CD4-positive, CD25-positive, alpha-beta regulatory T cell (primary cell): Measurements from ENCODE around the gene NGF. TPM values are rescaled to one million over a fixed set of nuclear protein-coding genes. Genes with fewer than 3 reads are reported as not detected.
A peak's percentile ranks its signal among the peaks of the same experiment; 100 is the strongest.

Source experiments
- ATAC-seq, 2 donors: fragments of 150-1000 bp; cut with Tn5 transposase; one replicate each; pipeline ENCODE4 v1.10.0; 2021; ENCODE audit warnings: low read depth in 2 of 2, moderate number of reproducible peaks in 2 of 2, moderate library complexity in 1 of 2
- DNase-seq, 3 donors: peaks; one replicate each; pipeline versions ENCODE4 v3.0.0 to v3.0.0-alpha.2; 2012 to 2022; ENCODE audit warnings: mixed read lengths in 1 of 3
- H3K27ac ChIP-seq: one replicate; pipeline ENCODE4 v1.7.0; 2013; ENCODE audit warnings: mild to moderate bottlenecking, low read length; ENCODE audit not compliant: insufficient read depth, poor library complexity, severe bottlenecking
- H3K27me3 ChIP-seq: one replicate; pipeline ENCODE4 v1.7.0; 2013; ENCODE audit warnings: low read length; ENCODE audit not compliant: control insufficient read depth, insufficient read depth
- H3K36me3 ChIP-seq: one replicate; pipeline ENCODE4 v1.7.0; 2013; ENCODE audit warnings: mild to moderate bottlenecking, low read length, moderate library complexity; ENCODE audit not compliant: control insufficient read depth, insufficient read depth
- H3K4me1 ChIP-seq: 2 replicates; pipeline ENCODE4 v1.7.0; 2013; ENCODE audit warnings: mild to moderate bottlenecking, low read length; ENCODE audit not compliant: insufficient read depth, control insufficient read depth, poor library complexity, severe bottlenecking
- H3K4me3 ChIP-seq: one replicate; pipeline ENCODE4 v1.7.0; 2013; ENCODE audit warnings: low read depth, mild to moderate bottlenecking, low read length, moderate library complexity
- H3K9me3 ChIP-seq, 2 experiments: 1 replicate in 1 of 2; 2 replicates in 1 of 2; pipeline ENCODE4 v1.7.0; 2013; ENCODE audit warnings: low read length in 2 of 2, mild to moderate bottlenecking in 1 of 2, moderate library complexity in 1 of 2; ENCODE audit not compliant: control insufficient read depth in 2 of 2
- H3K27ac Mint-ChIP-seq, 3 donors: one replicate each; pipeline ENCODE4 v1.8.0; 2020 to 2022; ENCODE audit warnings: mild to moderate bottlenecking in 3 of 3, mixed read lengths in 3 of 3, moderate library complexity in 2 of 3
- H3K27me3 Mint-ChIP-seq: one replicate; pipeline ENCODE4 v1.8.0; 2022; ENCODE audit warnings: mild to moderate bottlenecking, mixed read lengths
- H3K36me3 Mint-ChIP-seq: one replicate; pipeline ENCODE4 v1.8.0; 2020; ENCODE audit warnings: mixed read lengths
- H3K4me1 Mint-ChIP-seq, 4 donors: one replicate each; pipeline ENCODE4 v1.8.0; 2020 to 2022; ENCODE audit warnings: mixed read lengths in 4 of 4, mild to moderate bottlenecking in 1 of 4
- H3K4me3 Mint-ChIP-seq, 4 donors: one replicate each; pipeline ENCODE4 v1.8.0; 2020 to 2022; ENCODE audit warnings: mild to moderate bottlenecking in 4 of 4, mixed read lengths in 4 of 4, moderate library complexity in 3 of 4
- H3K9me3 Mint-ChIP-seq, 7 donors: one replicate each; pipeline ENCODE4 v1.8.0; 2020 to 2022; ENCODE audit warnings: mixed read lengths in 7 of 7, mild to moderate bottlenecking in 3 of 7, moderate library complexity in 2 of 7
- polyA plus RNA-seq, 4 donors: library from polyadenylated mRNA; unstranded; fragments of 300-500 nt; fragmentation: Illumina TruSeq; gene quantifications; one replicate each; pipeline ENCODE4 v1.2.3, GENCODE V29; 2021
- total RNA-seq: library from RNA; stranded (reverse); gene quantifications from one replicate; pipeline ENCODE4 v1.2.3, GENCODE V29; 2022

The NGF gene
- total and polyA plus RNA-seq, 5 donors from 2014 or later, result not detected

DNA sequence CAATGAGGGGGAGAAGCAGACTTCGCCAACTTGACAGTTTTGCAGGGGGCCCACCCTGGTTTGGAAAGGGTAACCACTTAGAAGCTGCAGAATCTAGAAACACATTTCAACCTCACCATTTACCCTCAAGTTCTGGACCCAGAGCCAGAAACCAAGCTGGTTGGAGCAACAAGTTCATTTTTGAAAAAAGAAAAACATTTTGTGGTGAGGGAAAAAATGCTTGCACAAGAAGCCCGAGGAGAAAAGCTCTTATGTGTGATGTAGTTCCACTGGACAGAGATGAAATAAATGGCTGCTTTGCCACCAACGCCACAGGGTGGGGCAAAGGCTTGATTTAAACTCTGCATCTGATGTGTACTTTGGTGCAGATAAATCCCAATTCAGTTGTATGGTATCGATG, 10.6 kb upstream of the NGF start:
- Histone ChIP-seq H3K27me3 (no peaks in the 10 kb centered on the region), H3K27ac (no peak overlapping the region), H3K36me3 (no peaks in the 10 kb centered on the region), H3K4me3 (no peak overlapping the region), H3K4me1 (no peaks in the 10 kb centered on the region), H3K9me3 (no peaks in the 10 kb centered on the region)
- Mint-ChIP-seq H3K36me3 (no peaks in the 10 kb centered on the region), H3K4me3 (no peak overlapping the region), H3K4me1 (no peaks in the 10 kb centered on the region), H3K9me3 (peaks cover 0 to 3% (median 0%) of the 10 kb centered on the region in 7 donors), H3K27ac (peak overlapping the region in 1 of 3 donors; percentile 7), H3K27me3 (peaks cover 8% of the 10 kb centered on the region)
- DNase-seq (no peak), ATAC-seq (no peak)

GRCh38 chr1:115347282-115347681, 9.2 kb upstream of the NGF start:
- peaks cover 6% of the 10 kb centered on the region for H3K27me3 Mint-ChIP-seq
- DNase-seq (no peak), ATAC-seq (no peak)
- H3K27ac Mint-ChIP-seq, result no peak overlapping the region
- no peak overlapping the region for H3K4me3 Mint-ChIP-seq
- Histone ChIP-seq H3K4me1 (no peaks in the 10 kb centered on the region), H3K36me3 (no peaks in the 10 kb centered on the region), H3K27ac (no peak overlapping the region), H3K27me3 (no peaks in the 10 kb centered on the region), H3K4me3 (no peak overlapping the region), H3K9me3 (no peaks in the 10 kb centered on the region)
- H3K4me1 Mint-ChIP-seq, result no peaks in the 10 kb centered on the region
- H3K36me3 Mint-ChIP-seq, result no peaks in the 10 kb centered on the region
- peaks cover 0 to 3% (median 0%) of the 10 kb centered on the region in 7 donors for H3K9me3 Mint-ChIP-seq

DNA sequence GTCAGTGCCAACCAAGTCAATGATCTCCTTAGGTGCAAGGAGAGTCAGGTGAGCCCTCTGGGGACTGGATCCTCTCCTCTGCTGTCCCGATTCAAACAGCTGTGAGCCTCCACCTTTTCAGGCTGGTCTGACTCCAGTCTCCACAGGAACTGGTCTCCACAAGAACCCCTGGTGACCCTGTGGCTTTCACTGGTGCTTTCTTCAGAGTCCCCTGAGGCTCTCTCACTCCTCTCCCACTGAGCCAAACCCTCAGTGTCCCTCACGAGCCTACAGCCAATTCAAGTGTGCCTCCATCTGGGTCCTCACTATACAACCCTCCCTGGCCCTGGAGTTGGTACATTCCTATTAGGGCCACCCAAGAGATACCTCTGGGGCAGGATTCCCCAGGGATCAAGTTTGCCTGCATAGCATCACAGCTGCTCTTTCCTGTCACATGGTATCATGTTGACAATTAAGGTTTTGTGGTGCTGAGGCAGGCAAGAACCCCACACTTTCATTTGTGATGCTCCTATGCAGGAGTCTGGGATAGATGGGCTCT, 5.2 kb upstream of the NGF start:
- Mint-ChIP-seq H3K27me3 (peaks cover 16% of the 10 kb centered on the region), H3K9me3 (peaks cover 0 to 3% (median 0%) of the 10 kb centered on the region in 7 donors), H3K4me3 (no peak overlapping the region), H3K4me1 (no peaks in the 10 kb centered on the region), H3K27ac (no peak overlapping the region), H3K36me3 (no peaks in the 10 kb centered on the region)
- Histone ChIP-seq H3K9me3 (no peaks in the 10 kb centered on the region), H3K4me3 (no peak overlapping the region), H3K36me3 (no peaks in the 10 kb centered on the region), H3K27ac (no peak overlapping the region), H3K27me3 (peaks cover 6% of the 10 kb centered on the region), H3K4me1 (no peaks in the 10 kb centered on the region)
- DNase-seq (no peak), ATAC-seq (no peak)

DNA sequence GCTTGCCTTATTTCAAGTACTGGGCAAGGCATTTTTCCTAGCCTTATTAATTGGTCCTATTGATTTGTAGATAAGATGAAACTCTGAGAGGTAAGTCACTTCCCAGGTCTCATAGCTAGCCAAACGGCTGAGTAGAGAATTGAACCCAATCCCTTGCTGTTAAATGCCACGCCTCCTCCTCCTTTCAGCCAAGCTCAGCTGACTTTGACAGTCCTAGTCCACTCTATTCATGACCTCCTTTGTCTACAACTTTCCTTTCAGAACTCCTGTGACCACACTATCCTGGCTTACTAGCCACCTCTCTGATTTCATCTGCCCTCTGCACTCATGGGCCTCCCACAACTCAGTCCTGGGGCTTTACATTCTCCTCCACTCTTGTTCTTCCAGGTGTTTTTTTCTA, 3.9 kb upstream of the NGF start:
- peaks cover 22% of the 10 kb centered on the region for H3K27me3 Mint-ChIP-seq
- no peak for DNase-seq
- ATAC-seq, result no peak
- Histone ChIP-seq H3K27ac (no peak overlapping the region), H3K4me1 (no peaks in the 10 kb centered on the region), H3K9me3 (no peaks in the 10 kb centered on the region), H3K4me3 (no peak overlapping the region), H3K27me3 (peaks cover 6% of the 10 kb centered on the region), H3K36me3 (no peaks in the 10 kb centered on the region)
- H3K9me3 Mint-ChIP-seq, result peaks cover 0 to 3% (median 0%) of the 10 kb centered on the region in 7 donors
- H3K27ac Mint-ChIP-seq, result no peak overlapping the region
- H3K4me3 Mint-ChIP-seq, result no peak overlapping the region
- H3K36me3 Mint-ChIP-seq, result no peaks in the 10 kb centered on the region
- no peaks in the 10 kb centered on the region for H3K4me1 Mint-ChIP-seq

- Histone ChIP-seq H3K4me1 (no peaks in the 10 kb centered on the region), H3K27me3 (peaks cover 6% of the 10 kb centered on the region), H3K27ac (no peak overlapping the region), H3K4me3 (no peak overlapping the region), H3K36me3 (no peaks in the 10 kb centered on the region), H3K9me3 (no peaks in the 10 kb centered on the region)
- Mint-ChIP-seq H3K9me3 (peaks cover 0 to 3% (median 0%) of the 10 kb centered on the region in 7 donors), H3K27ac (no peak overlapping the region), H3K36me3 (no peaks in the 10 kb centered on the region), H3K27me3 (peaks cover 28% of the 10 kb centered on the region), H3K4me1 (no peaks in the 10 kb centered on the region), H3K4me3 (no peak overlapping the region)
- no peak for ATAC-seq
- no peak for DNase-seq
Observed at GRCh38 chr1:115340879-115341278, 2.8 kb upstream of the NGF start.

- no peaks in the 10 kb centered on the region for H3K36me3 ChIP-seq
- no peak for DNase-seq
- no peaks in the 10 kb centered on the region for H3K4me1 ChIP-seq
- H3K9me3 Mint-ChIP-seq, result no peaks in the 10 kb centered on the region
- no peak overlapping the region for H3K27ac Mint-ChIP-seq
- no peak overlapping the region for H3K4me3 ChIP-seq
- no peak overlapping the region for H3K27ac ChIP-seq
- no peak for ATAC-seq
- H3K27me3 Mint-ChIP-seq, result peaks cover 28% of the 10 kb centered on the region
- H3K4me3 Mint-ChIP-seq, result no peak overlapping the region
- no peaks in the 10 kb centered on the region for H3K36me3 Mint-ChIP-seq
- no peaks in the 10 kb centered on the region for H3K4me1 Mint-ChIP-seq
- H3K9me3 ChIP-seq, result no peaks in the 10 kb centered on the region
- peaks cover 6% of the 10 kb centered on the region for H3K27me3 ChIP-seq
Observed at GRCh38 chr1:115338457-115338820, 390 bp upstream of the NGF start.

- H3K27ac Mint-ChIP-seq, result no peak overlapping the region
- Histone ChIP-seq H3K4me3 (no peak overlapping the region), H3K27me3 (peaks cover 6% of the 10 kb centered on the region), H3K27ac (no peak overlapping the region), H3K4me1 (no peaks in the 10 kb centered on the region), H3K9me3 (no peaks in the 10 kb centered on the region), H3K36me3 (no peaks in the 10 kb centered on the region)
- ATAC-seq, result no peak
- DNase-seq, result no peak
- H3K27me3 Mint-ChIP-seq, result peaks cover 25% of the 10 kb centered on the region
- no peaks in the 10 kb centered on the region for H3K9me3 Mint-ChIP-seq
- no peaks in the 10 kb centered on the region for H3K4me1 Mint-ChIP-seq
- H3K4me3 Mint-ChIP-seq, result no peak overlapping the region
- H3K36me3 Mint-ChIP-seq, result no peaks in the 10 kb centered on the region
Observed at GRCh38 chr1:115337276-115337632, 795 bp downstream of the NGF start.

- Histone ChIP-seq H3K4me1 (no peaks in the 10 kb centered on the region), H3K27ac (no peak overlapping the region), H3K36me3 (no peaks in the 10 kb centered on the region), H3K4me3 (no peak overlapping the region), H3K9me3 (no peaks in the 10 kb centered on the region), H3K27me3 (peaks cover 9% of the 10 kb centered on the region)
- Mint-ChIP-seq H3K36me3 (no peaks in the 10 kb centered on the region), H3K4me3 (no peak overlapping the region), H3K27ac (no peak overlapping the region), H3K4me1 (no peaks in the 10 kb centered on the region), H3K27me3 (peaks cover 24% of the 10 kb centered on the region), H3K9me3 (no peaks in the 10 kb centered on the region)
- no peak for DNase-seq
- no peak for ATAC-seq
Observed at GRCh38 chr1:115336741-115337140, 1.3 kb downstream of the NGF start.
